GM19193 (cell line): ENCODE results near the gene SCN10A.

Source experiments
- POLR2A ChIP-seq: IDR thresholded peaks from 4 replicates; pipeline ENCODE4 v1.6.1; 2011; ENCODE audit not compliant: insufficient read depth, insufficient read length; ENCODE audit errors: extremely low read depth

SCN10A gene

DNA sequence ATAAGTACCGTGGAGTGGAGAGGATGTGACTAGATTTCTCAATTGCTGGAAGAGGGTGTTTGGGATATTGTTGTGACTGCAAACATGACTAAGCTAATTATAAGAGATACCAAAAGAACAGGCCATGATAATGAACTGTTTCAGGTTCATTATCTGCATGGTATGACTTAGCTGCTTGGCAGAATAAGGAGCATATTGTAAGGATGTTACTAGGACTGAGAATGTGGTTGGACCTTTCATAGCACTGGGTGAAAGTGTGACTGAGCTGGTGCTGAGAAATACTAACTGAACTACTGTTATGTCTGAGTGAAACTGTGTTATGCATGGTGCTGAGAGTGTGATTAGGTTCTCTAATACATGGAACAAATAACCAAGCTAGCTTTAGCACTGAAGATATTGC lies 11.0 kb downstream of the SCN10A start:
- TF ChIP-seq POLR2A: no peak

DNA sequence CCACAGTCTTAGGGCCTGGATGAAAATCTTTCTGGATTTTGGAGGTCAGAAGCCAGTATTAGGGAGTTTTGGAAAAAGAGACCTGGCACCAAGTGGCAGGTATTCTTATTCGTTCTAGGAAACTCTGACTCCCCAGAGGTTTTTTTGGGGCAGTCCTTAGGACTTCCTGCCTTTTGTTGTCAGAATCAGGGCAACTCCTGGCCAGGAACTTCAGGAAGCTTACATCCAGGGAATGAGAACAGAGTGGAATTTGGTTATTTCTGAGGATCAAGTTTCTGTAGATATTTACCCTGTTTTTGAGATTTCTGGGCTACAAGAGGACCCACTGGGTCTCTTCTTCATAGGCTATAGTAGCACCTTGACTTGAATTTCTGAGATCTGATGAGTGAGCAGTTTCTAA lies 15.5 kb downstream of the SCN10A start:
- TF ChIP-seq POLR2A: no peak

GRCh38 chr3:38793721-38794120 lies 22.3 kb downstream of the SCN10A start:
- no peak for TF ChIP-seq POLR2A

DNA sequence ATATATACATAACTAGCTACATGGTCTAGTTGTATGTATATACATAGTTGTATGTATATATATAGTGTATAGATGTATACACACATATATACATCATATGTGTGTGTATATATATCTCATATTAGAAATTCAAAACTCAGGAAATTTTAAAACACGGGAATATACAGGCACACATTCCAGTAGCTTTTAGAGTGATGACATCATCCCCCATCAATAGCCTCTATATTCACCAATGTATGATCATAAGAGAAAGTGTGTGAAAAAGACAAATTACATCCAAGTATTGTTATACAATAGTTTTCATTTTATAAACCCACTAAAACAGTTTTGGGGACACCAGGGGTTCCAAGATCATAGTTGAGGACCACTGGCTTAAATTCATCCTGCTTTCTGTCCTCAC lies 23.0 kb downstream of the SCN10A start:
- no peak for TF ChIP-seq POLR2A

- TF ChIP-seq POLR2A: no peak
These were observed 33.9 kb downstream of the SCN10A start for GRCh38 chr3:38782148-38782547.

DNA sequence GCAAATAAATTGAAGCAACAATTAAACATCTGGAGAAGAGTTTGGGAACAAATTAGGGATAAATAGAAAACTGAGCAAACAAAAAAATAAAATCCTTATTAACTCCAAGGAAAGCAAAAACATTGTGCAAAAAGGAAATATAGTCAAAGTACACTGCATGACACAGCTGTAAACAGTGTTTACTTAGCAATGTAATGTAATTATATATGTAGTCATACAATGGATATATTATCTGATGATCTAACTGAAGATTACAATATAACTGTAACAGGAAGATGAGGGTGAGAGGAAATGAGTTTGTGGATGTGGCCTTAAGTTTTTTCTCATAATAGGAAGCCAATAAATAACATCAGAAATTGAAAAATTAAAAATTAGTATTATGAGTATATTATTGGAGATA lies 42.5 kb downstream of the SCN10A start:
- no peak for TF ChIP-seq POLR2A

- no peak for TF ChIP-seq POLR2A
These were observed 52.4 kb downstream of the SCN10A start for GRCh38 chr3:38763569-38763968.

GRCh38 chr3:38758557-38758956 lies 57.5 kb downstream of the SCN10A start:
- no peak for TF ChIP-seq POLR2A

DNA sequence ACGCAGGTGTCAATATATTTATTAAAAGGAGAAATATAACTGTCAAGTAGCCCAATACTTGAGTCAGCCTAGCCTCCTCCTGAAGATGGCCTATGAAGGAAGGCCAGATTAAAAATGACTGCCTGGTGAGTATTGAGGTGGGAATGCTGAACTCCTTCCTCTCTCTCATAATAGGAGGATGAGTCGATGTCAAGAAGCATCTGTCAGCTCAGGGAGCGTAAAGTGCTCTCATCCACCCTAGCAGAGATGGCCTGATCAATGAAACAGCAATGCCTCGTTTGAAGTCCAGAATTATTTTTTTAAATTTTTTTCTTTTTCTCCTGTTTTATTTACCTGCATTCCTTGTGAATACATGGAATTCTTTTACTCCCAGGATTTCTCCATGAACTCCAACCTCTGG lies 58.3 kb downstream of the SCN10A start:
- no peak for TF ChIP-seq POLR2A

DNA sequence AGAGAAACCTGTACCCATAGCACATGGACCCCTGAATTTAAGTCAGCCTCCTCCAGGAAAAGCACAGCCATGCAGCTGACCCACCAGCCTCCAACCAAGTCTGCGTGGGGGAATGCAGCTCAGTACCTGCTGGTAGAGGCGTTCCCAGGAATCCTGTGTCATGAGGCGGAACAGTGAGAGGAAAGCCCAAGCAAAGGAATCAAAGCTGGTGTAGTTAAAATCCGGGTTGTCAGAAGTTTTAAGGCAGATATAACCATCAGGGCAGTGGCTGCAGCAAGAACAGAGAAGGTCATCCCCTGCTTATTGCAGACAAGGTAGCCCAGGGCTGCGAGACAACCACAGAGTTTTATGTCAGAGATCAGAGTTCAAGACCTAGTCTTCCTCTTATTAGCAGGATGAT lies 59.1 kb downstream of the SCN10A start:
- TF ChIP-seq POLR2A: no peak

DNA sequence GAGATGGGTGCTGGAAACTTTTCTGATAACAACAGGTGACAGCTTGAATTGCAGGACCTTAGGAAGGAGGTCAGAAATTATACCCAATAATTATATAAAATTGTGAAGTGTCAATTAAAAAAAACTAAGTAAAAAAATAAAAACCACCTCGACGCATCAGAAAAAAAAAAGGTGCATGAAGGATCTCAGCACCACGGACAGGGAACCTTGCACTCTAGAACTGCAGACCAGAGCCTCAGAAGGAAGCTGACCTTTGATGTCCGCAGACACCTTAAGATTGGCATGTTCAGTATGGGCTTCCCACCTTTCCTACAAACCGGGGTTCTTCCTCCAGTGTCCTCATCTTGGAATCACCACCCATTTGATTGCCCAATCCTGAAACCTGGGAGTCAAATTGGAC lies 60.9 kb downstream of the SCN10A start:
- no peak for TF ChIP-seq POLR2A

DNA sequence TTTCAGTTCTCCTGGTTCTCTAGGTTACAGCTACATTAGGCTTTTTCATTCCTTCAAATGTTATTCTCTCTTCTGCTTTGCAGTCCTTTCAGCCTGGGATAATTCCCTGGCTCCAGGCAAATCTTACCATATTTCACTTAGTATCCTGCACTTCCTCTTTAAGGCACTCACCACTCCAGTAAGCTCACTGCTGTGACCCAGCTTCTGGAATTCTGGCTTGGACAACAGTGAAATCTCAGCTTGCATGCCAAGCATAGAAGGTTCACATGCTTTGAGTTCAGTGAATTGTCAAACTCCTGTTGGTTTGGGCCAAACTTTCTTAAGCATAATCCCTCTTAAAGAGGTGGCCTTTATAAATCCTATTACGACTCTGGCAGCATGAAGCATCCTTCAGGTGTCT lies 69.4 kb downstream of the SCN10A start:
- TF ChIP-seq POLR2A: no peak

- no peak for TF ChIP-seq POLR2A
These were observed 73.0 kb downstream of the SCN10A start for GRCh38 chr3:38743043-38743442.

- TF ChIP-seq POLR2A: no peak
These were observed 73.5 kb downstream of the SCN10A start for GRCh38 chr3:38742550-38742949.

- TF ChIP-seq POLR2A: no peak
These were observed 75.5 kb downstream of the SCN10A start for GRCh38 chr3:38740537-38740936.

GRCh38 chr3:38739931-38740330 lies 76.1 kb downstream of the SCN10A start:
- TF ChIP-seq POLR2A: no peak

- TF ChIP-seq POLR2A: no peak
These were observed 76.7 kb downstream of the SCN10A start for GRCh38 chr3:38739396-38739689.
